Skeletal muscle tissue (tissue), 4 donors: ENCODE data around the gene LMF1. TPM values are rescaled to one million over a fixed set of nuclear protein-coding genes. Genes with fewer than 3 reads are reported as not detected.

Experiments
- H3K27ac ChIP-seq: one replicate; pipeline ENCODE4 v1.7.0; 2013; ENCODE audit warnings: mild to moderate bottlenecking, low read depth, low read length, inconsistent platforms
- H3K27me3 ChIP-seq, 3 donors: one replicate each; pipeline ENCODE4 v1.7.0; 2013; ENCODE audit warnings: low read length in 3 of 3; ENCODE audit not compliant: control insufficient read depth in 3 of 3, insufficient read depth in 3 of 3
- H3K36me3 ChIP-seq, 3 donors: one replicate each; pipeline ENCODE4 v1.7.0; 2013; ENCODE audit warnings: low read length in 3 of 3; ENCODE audit not compliant: control insufficient read depth in 3 of 3, insufficient read depth in 3 of 3
- H3K4me1 ChIP-seq, 3 donors: one replicate each; pipeline ENCODE4 v1.7.0; 2013; ENCODE audit warnings: low read length in 3 of 3, mild to moderate bottlenecking in 3 of 3; ENCODE audit not compliant: control insufficient read depth in 3 of 3, insufficient read depth in 3 of 3
- H3K4me3 ChIP-seq, 3 donors: one replicate each; pipeline ENCODE4 v1.7.0; 2013; ENCODE audit warnings: low read length in 3 of 3
- H3K9ac ChIP-seq, 3 donors: one replicate each; pipeline ENCODE4 v1.7.0; 2013; ENCODE audit warnings: low read length in 3 of 3, mild to moderate bottlenecking in 3 of 3, moderate library complexity in 2 of 3, low read depth in 1 of 3
- H3K9me3 ChIP-seq, 3 donors: one replicate each; pipeline ENCODE4 v1.7.0; 2013; ENCODE audit warnings: low read length in 3 of 3; ENCODE audit not compliant: control insufficient read depth in 3 of 3
- total RNA-seq: library from RNA; depleted of rRNA; stranded (reverse); fragments of >200 nt; gene quantifications from one replicate; pipeline ENCODE4 v1.2.3, GENCODE V29; 2014
- donor health status: Osteomylitis.

The LMF1 gene
- total RNA-seq, 1 donor from 2014 or later: 6.8 TPM

DNA sequence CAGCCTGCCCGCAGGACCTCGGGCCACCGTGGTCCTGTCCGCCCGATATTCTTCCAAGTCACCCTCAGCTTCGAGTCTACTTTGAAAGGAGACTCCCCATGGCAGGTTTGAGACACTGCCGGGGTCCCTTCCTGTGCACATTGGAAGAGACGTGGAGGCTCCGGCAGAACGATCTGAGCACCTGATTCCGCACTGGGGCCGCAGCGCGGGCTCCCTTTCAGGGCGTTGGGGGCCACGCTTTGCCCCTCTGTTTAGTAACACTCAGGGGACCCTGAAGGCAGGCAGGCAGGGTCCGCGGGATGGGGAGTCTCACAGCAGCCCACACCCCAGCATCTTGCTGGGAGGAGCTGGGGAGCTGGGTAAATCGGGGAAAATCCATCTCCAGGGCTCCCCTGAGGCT is 41.4 kb upstream of the LMF1 start:
- Histone ChIP-seq H3K9me3 (no peaks in the 10 kb centered on the region), H3K27me3 (peaks cover 32 to 49% (median 41%) of the 10 kb centered on the region in 3 donors), H3K4me1 (no peaks in the 10 kb centered on the region), H3K27ac (no peak overlapping the region), H3K36me3 (no peaks in the 10 kb centered on the region), H3K9ac (no peak overlapping the region), H3K4me3 (no peak overlapping the region)

DNA sequence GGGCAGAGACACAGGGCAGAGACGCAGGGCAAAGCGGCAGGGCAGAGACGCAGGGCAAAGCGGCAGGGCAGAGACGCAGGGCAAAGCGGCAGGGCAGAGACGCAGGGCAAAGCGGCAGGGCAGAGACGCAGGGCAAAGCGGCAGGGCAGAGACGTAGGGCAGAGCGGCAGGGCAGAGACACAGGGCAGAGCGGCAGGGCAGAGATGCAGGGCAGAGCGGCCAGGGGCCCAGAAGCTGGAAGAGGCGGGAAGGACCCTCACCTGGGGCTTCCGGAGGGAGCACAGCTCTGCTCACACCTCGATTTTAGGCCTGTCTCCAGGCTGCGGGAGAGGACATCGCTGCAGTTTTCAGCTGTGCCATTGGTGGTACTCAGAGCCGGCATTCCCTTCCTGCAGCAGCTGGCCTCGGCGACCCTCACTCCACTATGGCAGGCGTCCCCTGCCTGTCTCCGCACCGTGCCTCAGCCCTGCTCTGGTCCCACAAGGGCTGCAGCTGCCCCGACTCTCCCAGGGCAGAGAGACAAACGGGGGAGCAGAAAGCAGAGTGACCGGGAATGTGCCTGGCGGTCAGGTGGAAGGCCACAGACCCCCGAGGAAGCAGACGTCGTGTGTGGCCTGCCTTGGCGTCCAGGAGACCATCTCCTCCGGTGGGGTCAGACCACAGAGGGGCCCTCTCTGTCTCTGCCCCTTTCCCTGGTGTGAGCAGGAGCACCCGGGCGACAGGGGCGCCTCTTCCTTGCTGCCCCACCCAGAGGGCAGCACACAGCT is 40.7 kb upstream of the LMF1 start:
- no peaks in the 10 kb centered on the region for H3K36me3 ChIP-seq
- H3K27ac ChIP-seq: no peak overlapping the region
- H3K9ac ChIP-seq: no peak overlapping the region
- H3K4me3 ChIP-seq: no peak overlapping the region
- no peaks in the 10 kb centered on the region for H3K4me1 ChIP-seq
- H3K27me3 ChIP-seq: peaks cover 34 to 52% (median 41%) of the 10 kb centered on the region in 3 donors
- no peaks in the 10 kb centered on the region for H3K9me3 ChIP-seq

DNA sequence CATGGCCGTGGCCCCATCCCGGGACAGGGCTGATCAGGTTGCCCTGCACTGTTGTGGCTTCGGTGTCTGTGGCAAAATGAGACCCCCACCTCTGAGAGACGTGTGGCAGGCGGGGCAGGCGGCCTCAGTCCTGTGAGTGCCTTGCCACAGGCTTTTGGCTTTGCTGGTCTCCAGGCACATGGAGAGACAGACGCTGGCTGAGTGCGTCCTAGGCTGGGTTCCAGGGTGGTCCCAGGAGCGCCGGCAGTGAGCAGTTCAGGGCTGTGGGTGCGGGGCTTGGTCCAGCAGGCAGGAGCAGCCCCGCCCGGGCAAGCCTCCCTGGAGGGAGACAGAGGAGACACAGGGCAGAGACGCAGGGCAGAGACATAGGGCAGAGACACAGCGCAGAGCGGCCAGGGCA is 40.0 kb upstream of the LMF1 start:
- peaks cover 34 to 52% (median 44%) of the 10 kb centered on the region in 3 donors for H3K27me3 ChIP-seq

DNA sequence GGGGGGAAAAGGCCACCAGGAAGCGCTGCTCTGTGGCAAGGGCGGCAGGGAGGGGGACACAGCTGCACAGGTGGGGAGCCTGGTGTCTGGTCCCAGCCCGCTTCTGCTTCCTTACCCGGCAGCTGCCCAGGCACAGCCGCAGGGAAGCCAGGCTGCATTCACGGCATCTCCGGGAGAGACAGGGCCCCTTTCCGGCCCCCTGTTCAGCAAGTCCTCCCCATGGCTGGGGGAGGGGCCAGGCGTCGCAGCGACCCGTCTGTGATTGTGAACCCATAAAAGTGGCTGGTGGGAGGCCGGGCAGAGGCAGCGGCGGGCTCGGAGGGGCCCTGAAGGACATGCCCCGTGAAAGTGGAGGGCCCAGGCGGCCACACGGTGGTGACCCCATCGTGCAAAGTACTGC is 39.5 kb upstream of the LMF1 start:
- Histone ChIP-seq H3K4me3 (no peak overlapping the region), H3K9me3 (no peaks in the 10 kb centered on the region), H3K27ac (no peak overlapping the region), H3K27me3 (peaks cover 34 to 52% (median 44%) of the 10 kb centered on the region in 3 donors), H3K9ac (no peak overlapping the region), H3K36me3 (no peaks in the 10 kb centered on the region), H3K4me1 (no peaks in the 10 kb centered on the region)

More for the DNA sequence above, 40.0 kb upstream of the LMF1 start:
- Histone ChIP-seq H3K27ac (no peak overlapping the region), H3K9ac (no peak overlapping the region), H3K4me3 (no peak overlapping the region), H3K4me1 (no peaks in the 10 kb centered on the region), H3K9me3 (no peaks in the 10 kb centered on the region), H3K36me3 (no peaks in the 10 kb centered on the region)

DNA sequence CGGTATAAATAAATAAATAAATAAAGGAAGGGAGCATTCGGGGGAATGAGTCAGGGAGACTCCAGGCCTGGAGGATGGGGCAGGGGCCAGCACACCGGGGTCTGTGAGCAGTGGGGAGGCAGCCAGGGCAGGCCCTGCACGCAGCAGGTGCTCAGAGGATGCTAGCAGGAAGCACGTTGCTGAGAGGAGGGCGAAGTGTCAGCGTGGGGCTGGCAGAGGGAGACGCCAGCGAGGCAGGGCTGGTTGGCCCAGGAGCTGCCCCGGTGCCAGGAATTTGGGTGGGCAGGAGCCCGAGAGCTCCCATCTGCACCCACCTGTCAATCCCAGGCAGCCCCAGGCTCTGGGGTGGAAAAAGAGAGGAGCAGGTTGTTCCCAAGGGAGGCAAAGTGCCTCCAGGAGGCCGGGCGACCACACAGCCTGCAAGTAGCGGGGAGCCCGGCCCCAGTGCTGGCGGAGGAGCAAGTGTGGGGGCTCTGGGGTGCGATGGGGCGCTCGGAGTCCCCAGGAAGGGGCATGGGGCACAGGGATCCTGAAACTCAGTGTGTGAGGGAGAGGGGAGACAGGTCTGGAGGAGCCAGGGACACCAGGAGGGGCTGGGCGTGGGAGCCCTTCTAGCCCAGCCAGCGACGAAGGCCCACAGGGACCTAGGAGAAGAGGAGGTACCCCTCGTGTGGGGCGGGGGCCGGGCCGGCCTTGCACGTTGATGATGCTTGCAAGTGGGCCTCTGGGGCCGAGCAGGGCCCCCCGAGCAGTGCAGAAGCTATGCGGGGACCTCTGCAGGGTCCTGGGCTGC is 38.8 kb upstream of the LMF1 start:
- Histone ChIP-seq H3K9ac (no peak overlapping the region), H3K27ac (no peak overlapping the region), H3K27me3 (peaks cover 34 to 52% (median 44%) of the 10 kb centered on the region in 3 donors), H3K4me1 (no peaks in the 10 kb centered on the region), H3K4me3 (no peak overlapping the region), H3K36me3 (no peaks in the 10 kb centered on the region), H3K9me3 (no peaks in the 10 kb centered on the region)

DNA sequence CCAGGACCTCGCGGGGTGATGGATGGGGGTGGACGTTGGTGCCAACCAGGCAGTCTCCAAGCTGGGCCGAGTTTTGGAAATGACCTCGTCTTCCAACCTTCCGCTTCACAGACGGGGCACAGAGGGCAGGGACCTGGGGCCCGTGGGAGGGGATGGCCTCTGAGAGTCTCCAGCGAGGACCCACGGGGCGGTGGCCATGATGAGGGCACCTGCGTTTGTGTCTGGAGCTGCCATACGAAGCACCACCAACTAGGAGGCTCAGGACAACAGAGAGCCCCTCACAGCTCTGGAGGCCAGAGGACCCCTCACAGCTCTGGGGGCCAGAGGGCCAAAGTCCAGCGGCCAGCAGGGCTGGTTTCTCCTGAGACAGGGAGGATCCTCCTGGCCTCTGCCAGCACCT is 37.3 kb upstream of the LMF1 start:
- Histone ChIP-seq H3K4me3 (no peak overlapping the region), H3K27ac (no peak overlapping the region), H3K9me3 (no peaks in the 10 kb centered on the region), H3K27me3 (peaks cover 31 to 53% (median 48%) of the 10 kb centered on the region in 3 donors), H3K36me3 (no peaks in the 10 kb centered on the region), H3K4me1 (peaks cover 0 to under 1% (median 0%) of the 10 kb centered on the region in 3 donors), H3K9ac (no peak overlapping the region)

DNA sequence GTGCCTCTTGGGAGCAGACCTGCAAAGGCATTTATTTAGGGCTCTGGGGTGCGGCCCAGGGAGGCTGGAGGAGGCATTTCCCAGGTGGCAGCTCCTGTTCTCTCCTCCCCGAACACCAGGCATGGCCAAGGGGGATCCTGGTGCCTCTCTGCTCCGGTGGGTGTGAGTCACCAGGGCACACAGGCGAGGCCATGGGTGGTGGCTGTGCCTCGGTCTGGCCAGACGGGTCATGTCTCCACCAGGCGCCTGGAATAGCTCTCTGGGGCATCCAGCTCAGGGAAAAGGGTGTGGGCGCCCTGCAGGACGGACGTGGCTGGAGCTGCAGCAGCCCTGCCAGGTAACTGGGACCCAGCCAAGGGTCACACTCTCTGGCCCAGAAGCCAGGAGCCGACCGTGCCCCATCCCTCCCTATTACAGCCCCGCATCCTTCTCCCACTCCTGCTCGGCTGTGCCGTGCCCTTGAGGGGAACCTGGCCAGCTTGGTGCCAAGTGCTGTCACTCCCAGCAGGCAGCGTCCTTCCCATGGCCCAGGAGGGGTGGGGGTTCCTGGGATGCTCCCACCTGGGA is 36.6 kb upstream of the LMF1 start:
- Histone ChIP-seq H3K4me1 (peaks cover 0 to 6% (median 6%) of the 10 kb centered on the region in 3 donors), H3K27me3 (peaks cover 28 to 53% (median 47%) of the 10 kb centered on the region in 3 donors), H3K27ac (no peak overlapping the region), H3K36me3 (no peaks in the 10 kb centered on the region), H3K9ac (no peak overlapping the region), H3K9me3 (no peaks in the 10 kb centered on the region), H3K4me3 (no peak overlapping the region)

DNA sequence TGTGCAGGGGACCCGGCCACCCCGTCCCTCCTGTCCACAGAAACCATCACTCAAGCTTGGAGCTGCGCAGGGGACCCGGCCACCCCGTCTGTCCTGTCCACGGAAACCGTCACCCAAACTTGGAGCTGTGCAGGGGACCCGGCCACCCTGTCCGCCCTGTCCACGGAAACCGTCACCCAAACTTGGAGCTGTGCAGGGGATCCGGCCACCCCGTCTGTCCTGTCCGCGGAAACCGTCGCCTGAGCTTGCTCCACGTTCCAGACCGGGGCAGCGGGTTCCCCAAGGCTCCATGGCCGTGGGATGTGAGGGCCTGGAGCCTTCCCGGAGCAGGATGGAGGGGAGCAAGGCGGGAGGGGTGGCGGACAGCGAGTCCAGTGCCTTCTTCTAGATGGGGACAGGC is 36.0 kb upstream of the LMF1 start:
- no peak overlapping the region for H3K9ac ChIP-seq
- H3K9me3 ChIP-seq: no peaks in the 10 kb centered on the region
- H3K4me3 ChIP-seq: no peak overlapping the region
- H3K36me3 ChIP-seq: no peaks in the 10 kb centered on the region
- H3K27me3 ChIP-seq: peaks cover 28 to 54% (median 49%) of the 10 kb centered on the region in 3 donors
- no peak overlapping the region for H3K27ac ChIP-seq
- peaks cover 0 to 6% (median 6%) of the 10 kb centered on the region in 3 donors for H3K4me1 ChIP-seq

DNA sequence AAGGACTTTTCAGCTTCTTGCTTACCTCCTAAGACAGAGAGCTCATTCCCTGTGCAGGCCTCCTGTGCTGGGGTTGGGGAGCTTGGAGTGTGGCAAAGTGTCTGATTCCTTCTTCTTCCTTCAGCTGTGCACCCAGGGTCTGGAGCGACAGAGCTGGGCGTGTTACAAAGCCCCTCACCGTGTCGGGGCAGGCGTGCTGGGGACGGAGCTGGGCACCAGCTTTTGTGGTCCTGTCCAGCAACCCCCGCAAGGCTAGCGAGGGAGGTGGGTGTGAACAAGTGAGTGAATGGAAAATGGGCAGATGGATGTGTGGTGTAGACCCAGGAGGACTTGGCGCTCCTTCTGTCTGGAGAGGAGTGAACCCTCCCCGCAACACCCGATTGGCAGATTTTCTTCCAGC is 34.5 kb upstream of the LMF1 start:
- no peak overlapping the region for H3K9ac ChIP-seq
- no peaks in the 10 kb centered on the region for H3K36me3 ChIP-seq
- no peak overlapping the region for H3K4me3 ChIP-seq
- H3K27ac ChIP-seq: no peak overlapping the region
- H3K4me1 ChIP-seq: peaks cover 0 to 6% (median 6%) of the 10 kb centered on the region in 3 donors
- H3K9me3 ChIP-seq: no peaks in the 10 kb centered on the region
- peaks cover 16 to 54% (median 48%) of the 10 kb centered on the region in 3 donors for H3K27me3 ChIP-seq
